K562 (cell line): ENCODE data around the gene STK33. TPM values are rescaled to one million over a fixed set of nuclear protein-coding genes. Genes with fewer than 3 reads are reported as not detected.

Experiments used
- ATAC-seq: fragments of 200-7000 bp; cut with Tn5 transposase; 3 replicates; pipeline ENCODE4 v1.9.1; 2020; ENCODE audit warnings: moderate library complexity
- BruUV-seq: library from RNA; stranded (reverse); fragments of 400-500 nt; replicated peaks from 2 replicates; lab custom pipeline; 2021; lab: Mats Ljungman, UMichigan
- CTCF ChIA-PET: fragments of 300-600 bp; formaldehyde crosslinking; extraction: SDS; loops from one replicate; lab custom pipeline; 2021; ENCODE audit warnings: low intra/inter-chr PET ratio; lab: Yijun Ruan, JAX
- POLR2A ChIA-PET: fragments of 300-600, 350-650 bp; sonication (Branson Sonifier 250); formaldehyde crosslinking; extraction: SDS; loops from one replicate; lab custom pipeline; 2021; ENCODE audit warnings: antibody characterized with exemption, inconsistent platforms; lab: Yijun Ruan, JAX
- DNase-seq, 4 experiments: peaks; one replicate each; pipeline versions ENCODE4 v3.0.0 to v3.0.0-alpha.2; 2011 to 2018; ENCODE audit warnings: low spot score in 3 of 4, mixed read lengths in 3 of 4; ENCODE audit errors: extremely low read depth in 1 of 4
- FAIRE-seq: peaks from 2 replicates; lab custom pipeline; 2011; peaks lifted over from hg19 to GRCh38; lab: Jason Lieb, UNC
- H2AFZ ChIP-seq: 2 replicates; pipeline ENCODE4 v1.6.0; 2011; ENCODE audit warnings: low read depth, low read length, control low read depth, inconsistent platforms
- H3K27ac ChIP-seq: fragments of 200-600 bp; 3 replicates; pipeline ENCODE4 v1.8.0; 2011; ENCODE audit warnings: low read depth, mild to moderate bottlenecking, control low read depth, inconsistent platforms, low read length, moderate library complexity, mixed read lengths; ENCODE audit errors: extremely low read depth
- H3K27me3 ChIP-seq, 2 experiments: fragments of 300-600 bp in 1 of 2; 2 replicates in 1 of 2; 3 replicates in 1 of 2; pipeline versions ENCODE4 v1.6.0 to v1.8.0; 2011; ENCODE audit warnings: inconsistent platforms in 2 of 2, low read length in 2 of 2, mild to moderate bottlenecking in 1 of 2, mixed read lengths in 1 of 2, moderate library complexity in 1 of 2; ENCODE audit not compliant: control insufficient read depth in 2 of 2, insufficient read depth in 2 of 2
- H3K36me3 ChIP-seq: fragments of 300-600 bp; 3 replicates; pipeline ENCODE4 v1.8.0; 2011; ENCODE audit warnings: mild to moderate bottlenecking, low read length, inconsistent platforms; ENCODE audit not compliant: control insufficient read depth, insufficient read depth
- H3K4me1 ChIP-seq, 2 experiments: fragments of 200-600 bp in 1 of 2; replicated peaks in 1 of 2; 2 replicates in 1 of 2; 3 replicates in 1 of 2; pipeline versions ENCODE4 v1.5.1 to v1.8.0; 2011; ENCODE audit warnings: inconsistent platforms in 2 of 2, low read length in 2 of 2, mild to moderate bottlenecking in 1 of 2, mixed read lengths in 1 of 2, moderate library complexity in 1 of 2; ENCODE audit not compliant: control insufficient read depth in 2 of 2, insufficient read depth in 2 of 2
- H3K4me2 ChIP-seq: 2 replicates; pipeline ENCODE4 v1.6.1; 2011; ENCODE audit warnings: low read length, control low read depth, inconsistent platforms, mixed read lengths; ENCODE audit not compliant: insufficient read depth
- H3K4me3 ChIP-seq: fragments of 200-600 bp; sonication (generic), shearing (Covaris generic); 2 replicates; pipeline ENCODE4 v1.5.1; 2016; ENCODE audit warnings: control low read depth, inconsistent platforms
- H3K79me2 ChIP-seq: fragments of 200-600 bp; 3 replicates; pipeline ENCODE4 v1.8.0; 2011; ENCODE audit warnings: low read length, inconsistent platforms; ENCODE audit not compliant: control insufficient read depth, insufficient read depth
- H3K9ac ChIP-seq, 2 experiments: 2 replicates each; pipeline versions ENCODE4 v1.6.0 to v1.6.1; 2011; ENCODE audit warnings: low read depth in 2 of 2, low read length in 2 of 2, control low read depth in 1 of 2, inconsistent platforms in 1 of 2, mild to moderate bottlenecking in 1 of 2, mixed read lengths in 1 of 2; ENCODE audit not compliant: insufficient read depth in 1 of 2
- H3K9me1 ChIP-seq: one replicate; pipeline ENCODE4 v1.6.0; 2011; ENCODE audit warnings: inconsistent platforms, mild to moderate bottlenecking, low read length, moderate library complexity; ENCODE audit not compliant: control insufficient read depth, insufficient read depth
- H3K9me3 ChIP-seq: replicated peaks from 2 replicates; pipeline ENCODE4 v1.5.1; 2011; ENCODE audit warnings: low read depth, low read length, inconsistent platforms; ENCODE audit not compliant: control insufficient read depth, insufficient read depth
- H4K20me1 ChIP-seq: replicated peaks from 2 replicates; pipeline ENCODE4 v1.6.1; 2011; ENCODE audit warnings: low read length, inconsistent platforms, mixed read lengths; ENCODE audit not compliant: control insufficient read depth, insufficient read depth
- MYC ChIP-seq, 2 experiments: fragments of 250-450 bp in 1 of 2; sonication (Bioruptor Pico) in 1 of 2; IDR thresholded peaks; 2 replicates each; pipeline versions ENCODE4 v1.5.1 to v1.6.1; 2012 to 2021; ENCODE audit warnings: low read depth in 2 of 2, borderline replicate concordance in 1 of 2, improper control_type of control experiment in 1 of 2, low read length in 1 of 2, mild to moderate bottlenecking in 1 of 2, moderate library complexity in 1 of 2
- NCOR1 ChIP-seq: fragments of 450-650 bp; IDR thresholded peaks from 2 replicates; pipeline ENCODE4 v1.6.1; 2016; ENCODE audit warnings: mild to moderate bottlenecking, moderate library complexity
- NELFE ChIP-seq: IDR thresholded peaks from 2 replicates; pipeline ENCODE4 v1.6.1; 2011; ENCODE audit warnings: mild to moderate bottlenecking; ENCODE audit not compliant: insufficient read depth, insufficient read length
- POLR3A ChIP-seq: IDR thresholded peaks from 2 replicates; pipeline ENCODE4 v1.6.1; 2011; ENCODE audit warnings: borderline replicate concordance, mild to moderate bottlenecking, moderate library complexity; ENCODE audit not compliant: insufficient read length, insufficient read depth; ENCODE audit errors: extremely low read depth
- SREBF1 ChIP-seq: fragments of 150-350 bp; IDR thresholded peaks from 2 replicates; pipeline ENCODE4 v1.6.1; 2014; ENCODE audit warnings: antibody characterized with exemption, low read depth, low read length, borderline replicate concordance
- SRSF3 ChIP-seq: fragments of 200-400 bp; formaldehyde crosslinking; IDR thresholded peaks from 2 replicates; pipeline ENCODE4 v1.6.1; 2016; ENCODE audit warnings: mild to moderate bottlenecking, low read length, moderate library complexity; ENCODE audit not compliant: insufficient read depth
- TRIM24 ChIP-seq, 2 experiments: fragments of 450-650 bp; IDR thresholded peaks; 2 replicates each; pipeline ENCODE4 v1.6.1; 2016
- ZNF124 ChIP-seq: sonication (generic); formaldehyde crosslinking; IDR thresholded peaks from 2 replicates; pipeline ENCODE4 v1.8.1; 2022; ENCODE audit warnings: missing genetic modification reagents
- WGBS: fragments of 100-300 bp; shearing (Covaris generic); methylation state at CpG from one replicate; pipeline ENCODE4 v1.1.6; 2016; ENCODE audit warnings: low coverage, mixed read lengths; ENCODE audit not compliant: insufficient coverage; ENCODE audit errors: missing lambda C conversion rate; 5-methylcytosine and 5-hydroxymethylcytosine counted together
- in situ Hi-C: fragments of 300-500 bp; cut with MboI; formaldehyde crosslinking; loops from 4 replicates; pipeline ENCODE4 v1.15.0; 2018; ENCODE audit warnings: inconsistent platforms, mixed read lengths
- intact Hi-C: fragments of 100-400 bp; cut with micrococcal nuclease; formaldehyde crosslinking; loops from 2 replicates; pipeline ENCODE4 v1.14.2; 2022
- polyA plus RNA-seq, 8 experiments: library from polyadenylated mRNA; depleted of rRNA in 4 of 8; stranded (reverse) in 5 of 8; unstranded in 3 of 8; fragments of >200 nt; fragmentation: Nextera tagmentation in 2 of 8; fragmentation: Illumina TruSeq in 1 of 8; extraction: Ambion mirVana in 2 of 8; extraction: Trizol in 1 of 8; gene quantifications; 2 replicates each; pipeline versions ENCODE4 v1.2.1 to v1.2.3, GENCODE V29; 2011 to 2014; ENCODE audit warnings: inconsistent platforms in 1 of 8, missing spikeins in 1 of 8
- total RNA-seq, 7 experiments: library from RNA; depleted of rRNA in 6 of 7; stranded (reverse); fragments of >200 nt in 6 of 7; fragmentation: Illumina TruSeq in 2 of 7; extraction: Trizol in 2 of 7; gene quantifications; 2 replicates each; pipeline versions ENCODE4 v1.2.1 to v1.2.3, GENCODE V29; 2011 to 2021; ENCODE audit warnings: low replicate concordance in 1 of 7

STK33 gene
- total and polyA plus RNA-seq, 9 of the 15 experiments (the other 6 are each of a cell fraction or from before 2014, with no cell fraction given), result not detected

DNA sequence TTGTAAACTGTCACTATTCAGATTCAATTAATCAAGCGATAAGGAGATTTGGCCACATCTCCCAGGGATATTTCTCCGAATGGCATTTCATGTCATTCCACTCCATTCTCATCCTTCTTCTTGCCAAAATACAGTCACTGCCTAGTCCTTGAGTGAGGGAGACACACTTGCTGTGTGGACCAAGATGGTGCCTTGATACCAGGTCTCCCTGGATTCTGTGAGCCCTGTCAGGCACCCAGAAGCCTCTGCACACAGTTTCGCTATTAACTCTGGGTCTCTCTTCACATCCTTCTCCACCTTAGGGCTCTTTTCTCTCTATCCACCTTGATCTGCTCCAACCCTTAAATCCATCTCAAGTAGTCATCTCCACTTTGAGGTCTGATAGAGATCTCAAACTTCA lies 210.4 kb downstream of the STK33 start:
- Histone ChIP-seq H3K9me1 (no peaks in the 10 kb centered on the region), H3K27ac (no peak overlapping the region), H4K20me1 (no peaks in the 10 kb centered on the region), H3K36me3 (no peaks in the 10 kb centered on the region), H3K4me3 (no peak overlapping the region), H3K4me2 (no peak overlapping the region), H3K4me1 (peaks cover 3 to 6% of the 10 kb centered on the region in 2 experiments; a peak in 3 of 5 replicates), H3K27me3 (peaks cover 2 to 38% of the 10 kb centered on the region in 2 experiments; a peak in 2 of 5 replicates), H2AFZ (peak overlapping the region; percentile 39; the same call in 1 of the 2 replicates), H3K9ac (no peak overlapping the region), H3K79me2 (no peaks in the 10 kb centered on the region), H3K9me3 (no peaks in the 10 kb centered on the region)
- POLR2A ChIA-PET, result interaction anchor here (0.6 kb wide), 1 partner anchor 11 kb away, joined by 4 read pairs; no protein-coding TSS in a partner anchor
- DNase-seq, result no peak
- no peak for FAIRE-seq
- ATAC-seq, result no peak
- in situ Hi-C loops, result no loop called here
- CTCF ChIA-PET, result interaction anchor here (0.6 to 1.1 kb wide), 2 partner anchors 45 to 224 kb away, joined by 3 to 4 read pairs; no protein-coding TSS in a partner anchor
- BruUV-seq, result no TSS peak
- TF ChIP-seq ZNF124 (CRISPR knock-in tag), result no peak
- TF ChIP-seq, all 486 proteins: peak for 0
- 30% methylated on average over 3 of the region's 3 CpGs for WGBS
- intact Hi-C loops, result no loop called here

DNA sequence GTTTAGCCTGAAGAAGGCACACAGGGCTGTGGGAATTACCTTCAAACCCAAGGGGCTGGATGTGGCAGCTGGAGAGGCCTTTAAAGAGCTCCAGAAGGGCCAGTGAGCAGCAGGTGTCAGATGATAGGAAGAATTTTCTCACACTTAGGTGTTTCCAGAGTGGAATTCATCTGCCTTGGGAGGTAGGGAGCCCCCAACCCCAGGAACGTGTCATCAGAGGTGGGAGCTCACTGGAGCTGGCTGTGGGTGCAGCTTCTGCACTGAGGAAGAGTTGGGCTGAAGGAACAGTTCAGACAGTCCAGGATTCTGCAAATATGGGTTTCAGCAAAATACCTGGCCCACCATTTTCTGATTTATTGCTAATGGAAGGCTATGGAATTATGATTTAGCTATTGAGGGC lies 210.8 kb downstream of the STK33 start:
- Histone ChIP-seq H3K9me3 (no peaks in the 10 kb centered on the region), H3K4me3 (no peak overlapping the region), H3K4me1 (peaks cover 3 to 6% of the 10 kb centered on the region in 2 experiments; a peak in 3 of 5 replicates), H3K9ac (no peak overlapping the region), H3K27ac (no peak overlapping the region), H3K36me3 (no peaks in the 10 kb centered on the region), H2AFZ (no peak overlapping the region), H3K79me2 (no peaks in the 10 kb centered on the region), H3K9me1 (no peaks in the 10 kb centered on the region), H3K4me2 (no peak overlapping the region), H3K27me3 (peaks cover 2 to 35% of the 10 kb centered on the region in 2 experiments; a peak in 2 of 5 replicates), H4K20me1 (no peaks in the 10 kb centered on the region)
- intact Hi-C loops, result no loop called here
- CTCF ChIA-PET, result interaction anchor here (1.1 kb wide), 1 partner anchor 45 kb away, joined by 3 read pairs; no protein-coding TSS in a partner anchor
- TF ChIP-seq NELFE (no peak), TRIM24 (IDR thresholded peaks at IDR 0.05) (no peak), SREBF1 (no peak), MYC (IDR thresholded peaks at IDR 0.05; ENCODE audit: low read depth, low read length) (no peak), MYC (CRISPR knock-in tag; IDR thresholded peaks at IDR 0.05; ENCODE audit: borderline replicate concordance, low read depth) (no peak), NCOR1 (no peak), SRSF3 (no peak), POLR3A (no peak)
- 25% methylated on average over 1 of the region's 1 CpG for WGBS
- FAIRE-seq (no peak), ATAC-seq (no peak), DNase-seq (no peak)
- no TSS peak for BruUV-seq
- in situ Hi-C loops, result no loop called here
- POLR2A ChIA-PET, result interaction anchor here (1.3 kb wide), 1 partner anchor 13 kb away, joined by 3 read pairs; no protein-coding TSS in a partner anchor
